ENCODE measurements around the gene MBOAT2. TPM values are rescaled to one million over a fixed set of nuclear protein-coding genes. Genes with fewer than 3 reads are reported as not detected.
"Not testable (repeated sequence)": the region's sequence is repeated elsewhere in the genome, so short reads cannot be mapped to it uniquely, and the experiment has no call there.

The MBOAT2 gene
- total RNA-seq, 2 donors from 2014 or later, result 14.4 to 16.8 TPM

- Histone ChIP-seq H3K4me3 (no peak overlapping the region), H3K36me3 (peaks cover 2% of the 10 kb centered on the region), H3K27me3 (replicated peaks; ENCODE audit: insufficient read depth) (no peaks in the 10 kb centered on the region), H3K9me3 (no peaks in the 10 kb centered on the region), H3K27ac (no peak overlapping the region), H3K4me1 (ENCODE audit: control insufficient read depth in 1 of 2, low read depth in 2 of 2) (no peaks in the 10 kb centered on the region)
- ATAC-seq (ENCODE audit: insufficient number of reproducible peaks, low FRiP score, low read depth), result no peak
- no peak for DNase-seq (ENCODE audit: low spot score)
- TF ChIP-seq CTCF (IDR thresholded peaks at IDR 0.05), result no peak
Measured at GRCh38 chr2:8981876-8982275, 21.6 kb downstream of the MBOAT2 start.

GRCh38 chr2:8980096-8980495 is 23.4 kb downstream of the MBOAT2 start:
- H3K36me3 ChIP-seq, result peaks cover 2% of the 10 kb centered on the region
- ATAC-seq (ENCODE audit: insufficient number of reproducible peaks, low FRiP score, low read depth) (no peak), DNase-seq (ENCODE audit: low spot score) (no peak)
- no peaks in the 10 kb centered on the region for H3K27me3 ChIP-seq (replicated peaks; ENCODE audit: insufficient read depth)
- H3K9me3 ChIP-seq, result no peaks in the 10 kb centered on the region
- no peaks in the 10 kb centered on the region for H3K4me1 ChIP-seq (ENCODE audit: control insufficient read depth in 1 of 2, low read depth in 2 of 2)
- no peak for TF ChIP-seq CTCF (IDR thresholded peaks at IDR 0.05)
- H3K27ac ChIP-seq, result no peak overlapping the region
- no peak overlapping the region for H3K4me3 ChIP-seq

- ATAC-seq (ENCODE audit: insufficient number of reproducible peaks, low FRiP score, low read depth) (no peak), DNase-seq (ENCODE audit: low spot score) (no peak)
- TF ChIP-seq CTCF (IDR thresholded peaks at IDR 0.05), result no peak
- no peak overlapping the region for H3K4me3 ChIP-seq
- peaks cover 2% of the 10 kb centered on the region for H3K36me3 ChIP-seq
- H3K9me3 ChIP-seq, result no peaks in the 10 kb centered on the region
- no peak overlapping the region for H3K27ac ChIP-seq
- no peaks in the 10 kb centered on the region for H3K27me3 ChIP-seq (replicated peaks; ENCODE audit: insufficient read depth)
- H3K4me1 ChIP-seq (ENCODE audit: control insufficient read depth in 1 of 2, low read depth in 2 of 2), result no peaks in the 10 kb centered on the region
Measured at GRCh38 chr2:8977758-8978157, 25.7 kb downstream of the MBOAT2 start.

GRCh38 chr2:8976442-8977259 is 26.8 kb downstream of the MBOAT2 start:
- TF ChIP-seq CTCF (IDR thresholded peaks at IDR 0.05), result no peak
- Histone ChIP-seq H3K4me3 (no peak overlapping the region), H3K36me3 (peaks cover 2% of the 10 kb centered on the region), H3K9me3 (no peaks in the 10 kb centered on the region), H3K27me3 (replicated peaks; ENCODE audit: insufficient read depth) (no peaks in the 10 kb centered on the region), H3K27ac (no peak overlapping the region), H3K4me1 (ENCODE audit: control insufficient read depth in 1 of 2, low read depth in 2 of 2) (no peaks in the 10 kb centered on the region)
- DNase-seq (ENCODE audit: low spot score) (no peak), ATAC-seq (ENCODE audit: insufficient number of reproducible peaks, low FRiP score, low read depth) (no peak)

- no peak overlapping the region for H3K27ac ChIP-seq
- no peaks in the 10 kb centered on the region for H3K27me3 ChIP-seq (replicated peaks; ENCODE audit: insufficient read depth)
- H3K36me3 ChIP-seq, result no peaks in the 10 kb centered on the region
- H3K4me1 ChIP-seq (ENCODE audit: control insufficient read depth in 1 of 2, low read depth in 2 of 2), result no peaks in the 10 kb centered on the region
- no peaks in the 10 kb centered on the region for H3K9me3 ChIP-seq
- DNase-seq (ENCODE audit: low spot score) (no peak), ATAC-seq (ENCODE audit: insufficient number of reproducible peaks, low FRiP score, low read depth) (no peak)
- no peak for TF ChIP-seq CTCF (IDR thresholded peaks at IDR 0.05)
- no peak overlapping the region for H3K4me3 ChIP-seq
Measured at GRCh38 chr2:8974016-8974415, 29.5 kb downstream of the MBOAT2 start.

GRCh38 chr2:8973017-8973416 is 30.5 kb downstream of the MBOAT2 start:
- not testable (repeated sequence) for H3K9me3 ChIP-seq; H3K4me3 ChIP-seq; H3K27me3 ChIP-seq (replicated peaks; ENCODE audit: insufficient read depth); H3K36me3 ChIP-seq; DNase-seq (ENCODE audit: low spot score); H3K4me1 ChIP-seq (ENCODE audit: control insufficient read depth in 1 of 2, low read depth in 2 of 2); ATAC-seq (ENCODE audit: insufficient number of reproducible peaks, low FRiP score, low read depth); H3K27ac ChIP-seq

GRCh38 chr2:8972535-8972934 is 30.9 kb downstream of the MBOAT2 start:
- not testable (repeated sequence) for H3K27ac ChIP-seq; H3K36me3 ChIP-seq; H3K4me1 ChIP-seq (ENCODE audit: control insufficient read depth in 1 of 2, low read depth in 2 of 2); DNase-seq (ENCODE audit: low spot score); ATAC-seq (ENCODE audit: insufficient number of reproducible peaks, low FRiP score, low read depth); H3K4me3 ChIP-seq; H3K9me3 ChIP-seq; H3K27me3 ChIP-seq (replicated peaks; ENCODE audit: insufficient read depth)

- ATAC-seq (ENCODE audit: insufficient number of reproducible peaks, low FRiP score, low read depth); DNase-seq (ENCODE audit: low spot score): not testable (repeated sequence)
Measured at GRCh38 chr2:8969348-8969747, 34.1 kb downstream of the MBOAT2 start.

More at GRCh38 chr2:8969348-8969747, 34.1 kb downstream of the MBOAT2 start:
- H3K4me3 ChIP-seq; H3K9me3 ChIP-seq; H3K36me3 ChIP-seq; H3K27ac ChIP-seq; H3K27me3 ChIP-seq (replicated peaks; ENCODE audit: insufficient read depth); H3K4me1 ChIP-seq (ENCODE audit: control insufficient read depth in 1 of 2, low read depth in 2 of 2): not testable (repeated sequence)
